KMS-11 (cell line): Measurements from ENCODE around the gene ANKDD1B.
"Not testable (repeated sequence)": the region's sequence is repeated elsewhere in the genome, so short reads cannot be mapped to it uniquely, and the experiment has no call there.

Experiments used
- H2AFZ ChIP-seq: fragments of 200-600 bp; sonication (generic); 2 replicates; pipeline ENCODE4 v1.6.1; 2016; ENCODE audit warnings: antibody characterized with exemption, mixed run types, low read depth
- H3K27ac ChIP-seq: fragments of 200-600 bp; sonication (generic); 2 replicates; pipeline ENCODE4 v1.6.1; 2016; ENCODE audit warnings: mild to moderate bottlenecking, mixed run types
- H3K27me3 ChIP-seq: fragments of 200-600 bp; sonication (generic); 2 replicates; pipeline ENCODE4 v1.6.1; 2017; ENCODE audit warnings: mild to moderate bottlenecking, low read depth, mixed run types, moderate library complexity; ENCODE audit not compliant: insufficient read depth
- H3K36me3 ChIP-seq: fragments of 200-600 bp; sonication (generic); 2 replicates; pipeline ENCODE4 v1.6.1; 2017; ENCODE audit warnings: mild to moderate bottlenecking, mixed run types; ENCODE audit not compliant: insufficient read depth
- H3K4me1 ChIP-seq: fragments of 200-600 bp; sonication (generic); 2 replicates; pipeline ENCODE4 v1.6.1; 2016; ENCODE audit warnings: mild to moderate bottlenecking, low read depth, mixed run types; ENCODE audit not compliant: poor library complexity, severe bottlenecking
- H3K4me2 ChIP-seq: fragments of 200-600 bp; sonication (generic); 2 replicates; pipeline ENCODE4 v1.7.0; 2016; ENCODE audit warnings: mild to moderate bottlenecking, mixed run types
- H3K4me3 ChIP-seq: fragments of 200-600 bp; sonication (generic); IDR thresholded peaks from 2 replicates; pipeline ENCODE4 v1.6.1; 2017; ENCODE audit warnings: low read depth, low read length, mixed read lengths; ENCODE audit not compliant: insufficient read depth
- H3K79me2 ChIP-seq: fragments of 200-600 bp; sonication (generic); 2 replicates; pipeline ENCODE4 v1.6.1; 2016; ENCODE audit warnings: low read depth, mixed run types; ENCODE audit not compliant: insufficient read depth
- H3K9ac ChIP-seq: fragments of 200-600 bp; sonication (generic); 2 replicates; pipeline ENCODE4 v1.6.1; 2016; ENCODE audit warnings: mild to moderate bottlenecking, mixed run types
- H4K20me1 ChIP-seq: fragments of 200-600 bp; sonication (generic); 2 replicates; pipeline ENCODE4 v1.6.1; 2016; ENCODE audit warnings: mild to moderate bottlenecking, mixed run types; ENCODE audit not compliant: insufficient read depth
- CTCF ChIP-seq: fragments of 200-600 bp; sonication (generic); conservative IDR thresholded peaks from 2 replicates; pipeline ENCODE4 v1.6.1; 2017; ENCODE audit warnings: low read depth, mild to moderate bottlenecking, antibody characterized with exemption, low read length, moderate library complexity, mixed read lengths

The ANKDD1B gene

GRCh38 chr5:75690669-75691068 is 79.4 kb downstream of the ANKDD1B start:
- H3K27me3 ChIP-seq, result no peaks in the 10 kb centered on the region
- H3K79me2 ChIP-seq, result no peaks in the 10 kb centered on the region
- no peak for TF ChIP-seq CTCF
- no peaks in the 10 kb centered on the region for H4K20me1 ChIP-seq
- H2AFZ ChIP-seq, result no peak overlapping the region
- no peak overlapping the region for H3K4me2 ChIP-seq
- no peak overlapping the region for H3K9ac ChIP-seq
- H3K36me3 ChIP-seq, result peaks cover 10% of the 10 kb centered on the region; the same call in 1 of the 2 replicates
- no peaks in the 10 kb centered on the region for H3K4me1 ChIP-seq
- no peak overlapping the region for H3K27ac ChIP-seq
- H3K4me3 ChIP-seq, result no peak overlapping the region

DNA sequence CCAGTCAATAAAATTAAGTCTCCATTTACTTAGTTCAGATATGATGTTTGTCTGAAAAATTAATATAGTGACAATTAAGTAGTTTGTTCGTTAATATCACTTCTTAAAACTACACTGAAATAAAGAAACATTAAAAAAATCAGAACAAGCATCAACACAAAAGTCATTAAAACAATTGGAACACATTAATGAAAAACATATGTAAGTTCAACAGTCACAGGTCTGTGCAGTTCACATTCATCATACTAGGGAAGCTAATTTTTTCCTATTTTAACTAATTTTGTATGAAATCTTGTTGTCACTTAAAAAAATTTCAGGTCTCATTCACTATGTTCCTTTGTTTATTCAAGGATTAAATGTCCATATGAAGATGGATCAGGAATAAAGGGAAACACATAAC is 83.5 kb downstream of the ANKDD1B start:
- no peaks in the 10 kb centered on the region; the same call in 1 of the 2 replicates for H3K36me3 ChIP-seq
- H2AFZ ChIP-seq, result no peak overlapping the region
- TF ChIP-seq CTCF, result no peak
- no peak overlapping the region for H3K4me2 ChIP-seq
- no peak overlapping the region for H3K9ac ChIP-seq
- no peaks in the 10 kb centered on the region for H3K27me3 ChIP-seq
- no peaks in the 10 kb centered on the region for H3K4me1 ChIP-seq
- H3K4me3 ChIP-seq, result no peak overlapping the region
- no peaks in the 10 kb centered on the region for H3K79me2 ChIP-seq
- no peaks in the 10 kb centered on the region for H4K20me1 ChIP-seq
- no peak overlapping the region for H3K27ac ChIP-seq

GRCh38 chr5:75695472-75696351 is 84.5 kb downstream of the ANKDD1B start:
- not testable (repeated sequence) for H2AFZ ChIP-seq, H3K9ac ChIP-seq, H3K36me3 ChIP-seq, H3K4me2 ChIP-seq, H3K4me1 ChIP-seq, H3K27ac ChIP-seq, H3K79me2 ChIP-seq, H3K4me3 ChIP-seq, H4K20me1 ChIP-seq, H3K27me3 ChIP-seq

DNA sequence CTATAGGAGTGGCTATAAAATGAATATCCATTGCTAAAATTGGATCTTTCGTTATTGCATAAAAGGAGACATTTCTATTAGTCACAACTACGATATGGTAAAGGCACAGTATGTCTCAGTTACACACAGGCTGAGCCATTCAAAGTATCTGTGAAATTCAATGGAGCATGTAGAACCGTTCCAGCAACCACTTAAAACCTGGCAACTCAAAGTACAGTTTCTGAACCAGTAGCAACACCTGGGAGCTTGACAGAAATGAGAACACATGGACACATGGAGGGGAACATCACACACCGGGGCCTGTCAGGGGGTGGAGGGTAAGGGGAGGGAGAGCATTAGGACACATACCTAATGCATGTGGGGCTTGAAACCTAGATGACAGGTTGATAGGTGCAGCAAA is 90.6 kb downstream of the ANKDD1B start:
- H3K27ac ChIP-seq, result no peak overlapping the region
- H2AFZ ChIP-seq, result no peak overlapping the region
- no peak overlapping the region for H3K9ac ChIP-seq
- H3K4me2 ChIP-seq, result no peak overlapping the region
- H3K79me2 ChIP-seq, result no peaks in the 10 kb centered on the region; the same call in 1 of the 2 replicates
- no peak overlapping the region for H3K4me3 ChIP-seq
- H4K20me1 ChIP-seq, result no peaks in the 10 kb centered on the region
- TF ChIP-seq CTCF, result no peak
- H3K36me3 ChIP-seq, result peaks cover 6% of the 10 kb centered on the region; the same call in 1 of the 2 replicates
- H3K27me3 ChIP-seq, result no peaks in the 10 kb centered on the region
- no peaks in the 10 kb centered on the region for H3K4me1 ChIP-seq

GRCh38 chr5:75706016-75706415 is 94.8 kb downstream of the ANKDD1B start:
- Histone ChIP-seq H3K79me2 (peaks cover 19% of the 10 kb centered on the region), H2AFZ (no peak overlapping the region), H3K27ac (no peak overlapping the region), H3K4me2 (no peak overlapping the region), H3K4me3 (no peak overlapping the region), H3K4me1 (peaks cover 5% of the 10 kb centered on the region), H3K9ac (no peak overlapping the region), H3K27me3 (no peaks in the 10 kb centered on the region), H4K20me1 (no peaks in the 10 kb centered on the region), H3K36me3 (peaks cover 13% of the 10 kb centered on the region; the same call in 1 of the 2 replicates)
- no peak for TF ChIP-seq CTCF
